Liver (tissue), 9 donors: ENCODE results near the gene FAM171A1. TPM values are rescaled to one million over a fixed set of nuclear protein-coding genes. Genes with fewer than 3 reads are reported as not detected.

Source experiments
- DNase-seq: peaks from one replicate; pipeline ENCODE4 v3.0.0-alpha.2; 2017; ENCODE audit warnings: low spot score
- H3K27ac ChIP-seq, 2 donors: one replicate each; pipeline ENCODE4 v1.7.0; 2013; ENCODE audit warnings: inconsistent platforms in 2 of 2, low read length in 2 of 2, control low read depth in 1 of 2, low read depth in 1 of 2, mild to moderate bottlenecking in 1 of 2
- H3K27me3 ChIP-seq, 4 donors: one replicate each; pipeline versions ENCODE4 v1.6.1 to v1.7.0; 2013; ENCODE audit warnings: low read length in 3 of 4, inconsistent platforms in 1 of 4, mild to moderate bottlenecking in 1 of 4, moderate library complexity in 1 of 4; ENCODE audit not compliant: control insufficient read depth in 4 of 4, insufficient read depth in 4 of 4
- H3K36me3 ChIP-seq, 4 donors: one replicate each; pipeline versions ENCODE4 v1.6.1 to v1.7.0; 2013; ENCODE audit warnings: low read length in 3 of 4, mild to moderate bottlenecking in 3 of 4, low read depth in 1 of 4, moderate library complexity in 1 of 4; ENCODE audit not compliant: control insufficient read depth in 4 of 4, insufficient read depth in 3 of 4
- H3K4me1 ChIP-seq, 4 donors: one replicate each; pipeline versions ENCODE4 v1.6.1 to v1.7.0; 2013; ENCODE audit warnings: low read length in 3 of 4, mild to moderate bottlenecking in 3 of 4, moderate library complexity in 1 of 4; ENCODE audit not compliant: control insufficient read depth in 4 of 4, insufficient read depth in 4 of 4
- H3K4me3 ChIP-seq, 3 donors: one replicate each; pipeline versions ENCODE4 v1.6.1 to v1.7.0; 2013; ENCODE audit warnings: low read length in 3 of 3, control low read depth in 1 of 3, low read depth in 1 of 3, mild to moderate bottlenecking in 1 of 3
- H3K9ac ChIP-seq, 2 donors: one replicate each; pipeline ENCODE4 v1.7.0; 2013; ENCODE audit warnings: low read length in 2 of 2, mild to moderate bottlenecking in 2 of 2, moderate library complexity in 2 of 2, control low read depth in 1 of 2, low read depth in 1 of 2
- H3K9me3 ChIP-seq, 4 donors: one replicate each; pipeline versions ENCODE4 v1.6.1 to v1.7.0; 2013; ENCODE audit warnings: low read length in 3 of 4; ENCODE audit not compliant: control insufficient read depth in 4 of 4
- ATF3 ChIP-seq: IDR thresholded peaks from 2 replicates; pipeline ENCODE4 v1.6.1; 2016; ENCODE audit warnings: antibody characterized with exemption
- EGR1 ChIP-seq, 2 donors: IDR thresholded peaks; 2 replicates each; pipeline ENCODE4 v1.6.1; 2016 to 2018; ENCODE audit warnings: antibody characterized with exemption in 2 of 2, low read depth in 2 of 2
- FOXA1 ChIP-seq: IDR thresholded peaks from 2 replicates; pipeline ENCODE4 v1.6.1; 2016; ENCODE audit warnings: antibody characterized with exemption
- FOXA2 ChIP-seq: IDR thresholded peaks from 2 replicates; pipeline ENCODE4 v1.6.1; 2016; ENCODE audit warnings: antibody characterized with exemption
- GABPA ChIP-seq, 2 donors: IDR thresholded peaks in 1 of 2; conservative IDR thresholded peaks in 1 of 2; 2 replicates each; pipeline ENCODE4 v1.6.1; 2016; ENCODE audit warnings: antibody characterized with exemption in 2 of 2, mild to moderate bottlenecking in 1 of 2, moderate library complexity in 1 of 2
- HNF4A ChIP-seq, 2 donors: conservative IDR thresholded peaks; 2 replicates each; pipeline ENCODE4 v1.6.1; 2016; ENCODE audit warnings: antibody characterized with exemption in 2 of 2, mild to moderate bottlenecking in 2 of 2
- HNF4G ChIP-seq: IDR thresholded peaks from 2 replicates; pipeline ENCODE4 v1.6.1; 2016; ENCODE audit warnings: antibody characterized with exemption
- JUND ChIP-seq, 2 donors: IDR thresholded peaks; 2 replicates each; pipeline ENCODE4 v1.6.1; 2016; ENCODE audit warnings: antibody characterized with exemption in 2 of 2
- MAX ChIP-seq: IDR thresholded peaks from 2 replicates; pipeline ENCODE4 v1.6.1; 2016; ENCODE audit warnings: antibody characterized with exemption
- NR2F2 ChIP-seq: IDR thresholded peaks from 2 replicates; pipeline ENCODE4 v1.6.1; 2016; ENCODE audit warnings: antibody characterized with exemption
- RAD21 ChIP-seq, 2 donors: IDR thresholded peaks; 2 replicates each; pipeline ENCODE4 v1.6.1; 2016; ENCODE audit warnings: antibody characterized with exemption in 2 of 2, mild to moderate bottlenecking in 2 of 2
- RXRA ChIP-seq, 2 donors: IDR thresholded peaks; 2 replicates each; pipeline ENCODE4 v1.6.1; 2017 to 2018; ENCODE audit warnings: antibody characterized with exemption in 2 of 2, mild to moderate bottlenecking in 1 of 2
- SP1 ChIP-seq: IDR thresholded peaks from 2 replicates; pipeline ENCODE4 v1.6.1; 2018; ENCODE audit warnings: antibody characterized with exemption, mild to moderate bottlenecking
- TAF1 ChIP-seq: conservative IDR thresholded peaks from 2 replicates; pipeline ENCODE4 v1.6.1; 2016; ENCODE audit warnings: antibody characterized with exemption, mild to moderate bottlenecking
- YY1 ChIP-seq: IDR thresholded peaks from 2 replicates; pipeline ENCODE4 v1.6.1; 2016; ENCODE audit warnings: antibody characterized with exemption, mild to moderate bottlenecking
- WGBS: extraction: QIAGEN DNeasy Blood & Tissue Kit; methylation state at CpG from one replicate; pipeline ENCODE4 v1.1.7; 2013; 5-methylcytosine and 5-hydroxymethylcytosine counted together
- polyA plus RNA-seq, 2 donors: library from polyadenylated mRNA; stranded (reverse) in 1 of 2; unstranded in 1 of 2; fragments of 200-250 nt in 1 of 2; fragments of >200 nt in 1 of 2; fragmentation: Nextera tagmentation in 1 of 2; extraction: Ambion mirVana in 1 of 2; gene quantifications; one replicate each; pipeline versions ENCODE4 v1.2.1 to v1.2.3, GENCODE V29; 2013 to 2015
- total RNA-seq, 2 donors: library from RNA; depleted of rRNA; stranded (reverse); fragments of >200 nt; gene quantifications; one replicate each; pipeline ENCODE4 v1.2.3, GENCODE V29; 2014
- TF ChIP-seq, protein P1 (sequence below): IDR thresholded peaks from 2 replicates; pipeline ENCODE4 v1.6.1; 2016; ENCODE audit warnings: antibody characterized with exemption
- TF ChIP-seq, protein P2 (sequence below): fragments of 150-350 bp; IDR thresholded peaks from 2 replicates; pipeline ENCODE4 v1.5.1; 2017; ENCODE audit warnings: improper control_type of control experiment, low read depth, low read length; ENCODE audit not compliant: missing input control
- TF ChIP-seq, protein P3 (sequence below): IDR thresholded peaks from 2 replicates; pipeline ENCODE4 v1.6.1; 2016; ENCODE audit warnings: antibody characterized with exemption, mild to moderate bottlenecking
- donor health status: healthy.
- donor health status: healthy.
- donor health status: healthy.
- donor health status: healthy.
- donor health status: healthy.

The FAM171A1 gene
- total and polyA plus RNA-seq, 4 donors: 2.5 to 10.2 (median 7.7) TPM

GRCh38 chr10:15349112-15349511 lies 22.0 kb downstream of the FAM171A1 start:
- no peak for DNase-seq
- TF ChIP-seq HNF4A (conservative IDR thresholded peaks at IDR 0.05): no peak
- TF ChIP-seq, protein P1, sequence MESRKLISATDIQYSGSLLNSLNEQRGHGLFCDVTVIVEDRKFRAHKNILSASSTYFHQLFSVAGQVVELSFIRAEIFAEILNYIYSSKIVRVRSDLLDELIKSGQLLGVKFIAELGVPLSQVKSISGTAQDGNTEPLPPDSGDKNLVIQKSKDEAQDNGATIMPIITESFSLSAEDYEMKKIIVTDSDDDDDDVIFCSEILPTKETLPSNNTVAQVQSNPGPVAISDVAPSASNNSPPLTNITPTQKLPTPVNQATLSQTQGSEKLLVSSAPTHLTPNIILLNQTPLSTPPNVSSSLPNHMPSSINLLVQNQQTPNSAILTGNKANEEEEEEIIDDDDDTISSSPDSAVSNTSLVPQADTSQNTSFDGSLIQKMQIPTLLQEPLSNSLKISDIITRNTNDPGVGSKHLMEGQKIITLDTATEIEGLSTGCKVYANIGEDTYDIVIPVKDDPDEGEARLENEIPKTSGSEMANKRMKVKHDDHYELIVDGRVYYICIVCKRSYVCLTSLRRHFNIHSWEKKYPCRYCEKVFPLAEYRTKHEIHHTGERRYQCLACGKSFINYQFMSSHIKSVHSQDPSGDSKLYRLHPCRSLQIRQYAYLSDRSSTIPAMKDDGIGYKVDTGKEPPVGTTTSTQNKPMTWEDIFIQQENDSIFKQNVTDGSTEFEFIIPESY: no peak
- TF ChIP-seq, protein P2, sequence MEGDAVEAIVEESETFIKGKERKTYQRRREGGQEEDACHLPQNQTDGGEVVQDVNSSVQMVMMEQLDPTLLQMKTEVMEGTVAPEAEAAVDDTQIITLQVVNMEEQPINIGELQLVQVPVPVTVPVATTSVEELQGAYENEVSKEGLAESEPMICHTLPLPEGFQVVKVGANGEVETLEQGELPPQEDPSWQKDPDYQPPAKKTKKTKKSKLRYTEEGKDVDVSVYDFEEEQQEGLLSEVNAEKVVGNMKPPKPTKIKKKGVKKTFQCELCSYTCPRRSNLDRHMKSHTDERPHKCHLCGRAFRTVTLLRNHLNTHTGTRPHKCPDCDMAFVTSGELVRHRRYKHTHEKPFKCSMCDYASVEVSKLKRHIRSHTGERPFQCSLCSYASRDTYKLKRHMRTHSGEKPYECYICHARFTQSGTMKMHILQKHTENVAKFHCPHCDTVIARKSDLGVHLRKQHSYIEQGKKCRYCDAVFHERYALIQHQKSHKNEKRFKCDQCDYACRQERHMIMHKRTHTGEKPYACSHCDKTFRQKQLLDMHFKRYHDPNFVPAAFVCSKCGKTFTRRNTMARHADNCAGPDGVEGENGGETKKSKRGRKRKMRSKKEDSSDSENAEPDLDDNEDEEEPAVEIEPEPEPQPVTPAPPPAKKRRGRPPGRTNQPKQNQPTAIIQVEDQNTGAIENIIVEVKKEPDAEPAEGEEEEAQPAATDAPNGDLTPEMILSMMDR: no peak
- TF ChIP-seq SP1: no peak
- TF ChIP-seq RXRA (IDR thresholded peaks at IDR 0.05): no peak
- TF ChIP-seq YY1: no peak
- TF ChIP-seq JUND (IDR thresholded peaks at IDR 0.05): no peak
- no peak for TF ChIP-seq EGR1 (IDR thresholded peaks at IDR 0.05; ENCODE audit: low read depth in 2 of 2)
- no peak for TF ChIP-seq ATF3
- TF ChIP-seq GABPA (IDR thresholded peaks at IDR 0.05 in 1 of 2, conservative IDR thresholded peaks at IDR 0.05 in 1 of 2): no peak
- no peak for TF ChIP-seq MAX
- no peak for TF ChIP-seq NR2F2
- no peak for TF ChIP-seq FOXA2
- TF ChIP-seq TAF1: no peak
- TF ChIP-seq RAD21 (IDR thresholded peaks at IDR 0.05): no peak
- TF ChIP-seq, protein P3, sequence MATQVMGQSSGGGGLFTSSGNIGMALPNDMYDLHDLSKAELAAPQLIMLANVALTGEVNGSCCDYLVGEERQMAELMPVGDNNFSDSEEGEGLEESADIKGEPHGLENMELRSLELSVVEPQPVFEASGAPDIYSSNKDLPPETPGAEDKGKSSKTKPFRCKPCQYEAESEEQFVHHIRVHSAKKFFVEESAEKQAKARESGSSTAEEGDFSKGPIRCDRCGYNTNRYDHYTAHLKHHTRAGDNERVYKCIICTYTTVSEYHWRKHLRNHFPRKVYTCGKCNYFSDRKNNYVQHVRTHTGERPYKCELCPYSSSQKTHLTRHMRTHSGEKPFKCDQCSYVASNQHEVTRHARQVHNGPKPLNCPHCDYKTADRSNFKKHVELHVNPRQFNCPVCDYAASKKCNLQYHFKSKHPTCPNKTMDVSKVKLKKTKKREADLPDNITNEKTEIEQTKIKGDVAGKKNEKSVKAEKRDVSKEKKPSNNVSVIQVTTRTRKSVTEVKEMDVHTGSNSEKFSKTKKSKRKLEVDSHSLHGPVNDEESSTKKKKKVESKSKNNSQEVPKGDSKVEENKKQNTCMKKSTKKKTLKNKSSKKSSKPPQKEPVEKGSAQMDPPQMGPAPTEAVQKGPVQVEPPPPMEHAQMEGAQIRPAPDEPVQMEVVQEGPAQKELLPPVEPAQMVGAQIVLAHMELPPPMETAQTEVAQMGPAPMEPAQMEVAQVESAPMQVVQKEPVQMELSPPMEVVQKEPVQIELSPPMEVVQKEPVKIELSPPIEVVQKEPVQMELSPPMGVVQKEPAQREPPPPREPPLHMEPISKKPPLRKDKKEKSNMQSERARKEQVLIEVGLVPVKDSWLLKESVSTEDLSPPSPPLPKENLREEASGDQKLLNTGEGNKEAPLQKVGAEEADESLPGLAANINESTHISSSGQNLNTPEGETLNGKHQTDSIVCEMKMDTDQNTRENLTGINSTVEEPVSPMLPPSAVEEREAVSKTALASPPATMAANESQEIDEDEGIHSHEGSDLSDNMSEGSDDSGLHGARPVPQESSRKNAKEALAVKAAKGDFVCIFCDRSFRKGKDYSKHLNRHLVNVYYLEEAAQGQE: no peak
- TF ChIP-seq FOXA1: no peak
- TF ChIP-seq HNF4G: no peak
- no peaks in the 10 kb centered on the region for H3K36me3 ChIP-seq
- H3K27me3 ChIP-seq: no peaks in the 10 kb centered on the region
- H3K4me1 ChIP-seq: peaks cover 2 to 28% (median 20%) of the 10 kb centered on the region in 4 donors
- no peak overlapping the region for H3K9ac ChIP-seq
- WGBS: 69% methylated on average over 5 of the region's 5 CpGs
- H3K9me3 ChIP-seq: no peaks in the 10 kb centered on the region
- H3K27ac ChIP-seq: no peak overlapping the region
- no peak overlapping the region for H3K4me3 ChIP-seq
